Measurements from ENCODE around the gene GNG12.
"Not testable (repeated sequence)": the region's sequence is repeated elsewhere in the genome, so short reads cannot be mapped to it uniquely, and the experiment has no call there.

The GNG12 gene

GRCh38 chr1:67662884-67663283 lies 170.4 kb downstream of the GNG12 start:
- ATAC-seq: no peak
- TF ChIP-seq SNAI2 (CRISPR knock-in tag; IDR thresholded peaks at IDR 0.05) (no peak), ZNF70 (CRISPR knock-in tag; IDR thresholded peaks at IDR 0.05) (no peak), CREB5 (CRISPR knock-in tag; IDR thresholded peaks at IDR 0.05; ENCODE audit: low read depth) (no peak), POU6F1 (CRISPR knock-in tag; IDR thresholded peaks at IDR 0.05; ENCODE audit: borderline replicate concordance, low read depth) (no peak), BACH2 (CRISPR knock-in tag; IDR thresholded peaks at IDR 0.05; ENCODE audit: borderline replicate concordance) (no peak), ZFP3 (CRISPR knock-in tag; IDR thresholded peaks at IDR 0.05) (no peak), GLIS3 (CRISPR knock-in tag; IDR thresholded peaks at IDR 0.05) (no peak), PATZ1 (CRISPR knock-in tag; IDR thresholded peaks at IDR 0.05; ENCODE audit: borderline replicate concordance) (no peak), CSRNP3 (CRISPR knock-in tag; IDR thresholded peaks at IDR 0.05) (no peak), PPARA (CRISPR knock-in tag; IDR thresholded peaks at IDR 0.05; ENCODE audit: borderline replicate concordance) (no peak), ZFP30 (CRISPR knock-in tag; IDR thresholded peaks at IDR 0.05) (no peak), ZNF565 (CRISPR knock-in tag; conservative IDR thresholded peaks at IDR 0.05; ENCODE audit: low read depth) (no peak), ARNTL (CRISPR knock-in tag; IDR thresholded peaks at IDR 0.05; ENCODE audit: borderline replicate concordance, low read depth) (no peak), ZNF8 (CRISPR knock-in tag; IDR thresholded peaks at IDR 0.05) (no peak), TSHZ2 (CRISPR knock-in tag; IDR thresholded peaks at IDR 0.05) (no peak), ESRRG (CRISPR knock-in tag; IDR thresholded peaks at IDR 0.05) (no peak)

GRCh38 chr1:67659229-67659628 lies 174.0 kb downstream of the GNG12 start:
- 0 out of 3 replicates have a peak, but pooled peaks have one; percentile 30 for ATAC-seq
- TF ChIP-seq ZFP30 (CRISPR knock-in tag; IDR thresholded peaks at IDR 0.05) (no peak), PPARA (CRISPR knock-in tag; IDR thresholded peaks at IDR 0.05; ENCODE audit: borderline replicate concordance) (no peak), ISL1 (CRISPR knock-in tag; IDR thresholded peaks at IDR 0.05) (no peak), ZC3H10 (CRISPR knock-in tag; IDR thresholded peaks at IDR 0.05) (no peak), TSHZ2 (CRISPR knock-in tag; IDR thresholded peaks at IDR 0.05) (no peak), TOX (CRISPR knock-in tag; IDR thresholded peaks at IDR 0.05; ENCODE audit: borderline replicate concordance) (no peak), ZNF8 (CRISPR knock-in tag; IDR thresholded peaks at IDR 0.05) (no peak), BACH2 (CRISPR knock-in tag; IDR thresholded peaks at IDR 0.05; ENCODE audit: borderline replicate concordance) (no peak), CSDC2 (CRISPR knock-in tag; IDR thresholded peaks at IDR 0.05) (no peak), SNAI2 (CRISPR knock-in tag; IDR thresholded peaks at IDR 0.05) (no peak), RARB (CRISPR knock-in tag; IDR thresholded peaks at IDR 0.05) (no peak), ESRRG (CRISPR knock-in tag; IDR thresholded peaks at IDR 0.05) (no peak), ARNTL (CRISPR knock-in tag; IDR thresholded peaks at IDR 0.05; ENCODE audit: borderline replicate concordance, low read depth) (no peak), POU6F1 (CRISPR knock-in tag; IDR thresholded peaks at IDR 0.05; ENCODE audit: borderline replicate concordance, low read depth) (no peak)

GRCh38 chr1:67657152-67657551 lies 176.1 kb downstream of the GNG12 start:
- ATAC-seq: not testable (repeated sequence)
